HFFc6 (cell line): Measurements from ENCODE around the gene ASS1. TPM values are rescaled to one million over a fixed set of nuclear protein-coding genes. Genes with fewer than 3 reads are reported as not detected.

ENCODE experiments used
- DNase-seq: peaks from one replicate; pipeline ENCODE4 v3.0.0-alpha.2; 2018
- H3K27ac Mint-ChIP-seq: 2 replicates; pipeline ENCODE4 v1.8.0; 2020; ENCODE audit warnings: mild to moderate bottlenecking, mixed read lengths
- H3K27me3 Mint-ChIP-seq: 2 replicates; pipeline ENCODE4 v1.8.0; 2021; ENCODE audit warnings: mild to moderate bottlenecking, moderate library complexity, mixed read lengths; ENCODE audit not compliant: insufficient read depth
- H3K36me3 Mint-ChIP-seq: 2 replicates; pipeline ENCODE4 v1.8.0; 2021; ENCODE audit warnings: low read depth, mixed read lengths
- H3K4me1 Mint-ChIP-seq: 2 replicates; pipeline ENCODE4 v1.8.0; 2020; ENCODE audit warnings: low read depth, mixed read lengths
- H3K4me3 Mint-ChIP-seq: 2 replicates; pipeline ENCODE4 v1.8.0; 2020; ENCODE audit warnings: mild to moderate bottlenecking, moderate library complexity, mixed read lengths
- H3K9me3 Mint-ChIP-seq: 2 replicates; pipeline ENCODE4 v1.8.0; 2020; ENCODE audit warnings: mild to moderate bottlenecking, mixed read lengths
- total RNA-seq, 6 experiments: library from RNA; stranded (reverse); fragmentation: NEBNext Ultra II Directional; extraction: Animal tissue kit (Norgen Biotek cat#: 25700); gene quantifications; 2 replicates in 1 of 6; 3 replicates in 5 of 6; pipeline ENCODE4 v1.2.3, GENCODE V29; 2021
- TF ChIP-seq, protein P1 (sequence below): fragments of 200-600 bp; sonication (generic); IDR thresholded peaks from 2 replicates; pipeline ENCODE4 v1.5.0; 2021; ENCODE audit warnings: antibody characterized with exemption, mild to moderate bottlenecking

Gene ASS1
- total RNA-seq, 6 experiments from 2014 or later = 48.6 to 103 (median 53.7) TPM

DNA sequence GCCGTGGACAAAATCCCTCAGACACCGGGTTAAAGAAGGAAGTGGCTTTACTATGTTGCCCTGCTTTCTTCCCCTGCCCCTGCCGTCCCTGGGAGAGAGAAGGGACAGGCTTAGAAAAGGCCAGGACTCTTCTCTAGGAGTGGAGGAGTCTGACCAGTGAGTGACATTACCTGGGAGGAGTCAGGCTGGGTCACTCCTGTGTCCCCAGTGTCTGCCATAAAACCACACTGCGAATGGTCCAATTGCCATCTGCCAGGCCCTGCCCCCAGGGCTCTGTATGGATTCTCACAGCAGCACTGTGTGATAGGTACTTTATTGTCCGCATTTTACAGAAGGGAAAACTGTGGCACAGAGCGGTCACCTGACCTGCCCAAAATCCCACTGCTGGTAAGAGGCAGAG, 103.3 kb downstream of the ASS1 start:
- TF ChIP-seq, protein P1, sequence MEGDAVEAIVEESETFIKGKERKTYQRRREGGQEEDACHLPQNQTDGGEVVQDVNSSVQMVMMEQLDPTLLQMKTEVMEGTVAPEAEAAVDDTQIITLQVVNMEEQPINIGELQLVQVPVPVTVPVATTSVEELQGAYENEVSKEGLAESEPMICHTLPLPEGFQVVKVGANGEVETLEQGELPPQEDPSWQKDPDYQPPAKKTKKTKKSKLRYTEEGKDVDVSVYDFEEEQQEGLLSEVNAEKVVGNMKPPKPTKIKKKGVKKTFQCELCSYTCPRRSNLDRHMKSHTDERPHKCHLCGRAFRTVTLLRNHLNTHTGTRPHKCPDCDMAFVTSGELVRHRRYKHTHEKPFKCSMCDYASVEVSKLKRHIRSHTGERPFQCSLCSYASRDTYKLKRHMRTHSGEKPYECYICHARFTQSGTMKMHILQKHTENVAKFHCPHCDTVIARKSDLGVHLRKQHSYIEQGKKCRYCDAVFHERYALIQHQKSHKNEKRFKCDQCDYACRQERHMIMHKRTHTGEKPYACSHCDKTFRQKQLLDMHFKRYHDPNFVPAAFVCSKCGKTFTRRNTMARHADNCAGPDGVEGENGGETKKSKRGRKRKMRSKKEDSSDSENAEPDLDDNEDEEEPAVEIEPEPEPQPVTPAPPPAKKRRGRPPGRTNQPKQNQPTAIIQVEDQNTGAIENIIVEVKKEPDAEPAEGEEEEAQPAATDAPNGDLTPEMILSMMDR = no peak
- H3K36me3 Mint-ChIP-seq = peaks cover 3% of the 10 kb centered on the region; the same call in 1 of the 2 replicates

DNA sequence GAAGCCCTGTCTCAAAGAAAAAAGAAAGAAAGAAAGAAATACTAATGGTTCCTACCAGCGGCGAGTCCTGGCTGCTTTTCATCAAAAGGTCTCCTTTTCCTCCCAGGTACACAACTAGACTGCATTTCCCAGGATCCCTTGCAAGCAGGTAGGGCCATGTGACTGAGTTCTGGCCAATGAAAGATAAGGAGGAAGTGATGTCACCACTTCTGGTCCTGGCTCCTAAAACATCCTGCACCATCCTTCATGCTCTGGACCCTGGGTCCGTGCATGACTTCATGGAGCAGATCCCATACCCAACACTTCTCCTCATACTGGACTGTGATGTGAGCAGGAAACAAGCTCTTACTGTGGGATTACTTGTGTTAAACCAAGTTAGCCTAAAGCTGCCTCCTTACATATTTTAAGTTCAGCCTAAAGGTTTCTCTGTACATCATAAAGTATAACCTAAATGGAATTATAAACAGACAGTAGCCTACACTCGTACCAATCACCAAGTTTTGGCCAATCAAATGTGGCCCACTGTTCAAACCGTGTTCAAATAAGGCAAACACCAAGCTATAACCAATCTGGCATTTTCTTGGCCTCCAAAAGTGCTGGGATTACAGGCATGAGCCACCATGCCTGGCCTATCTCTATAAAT, 104.5 kb downstream of the ASS1 start:
- Mint-ChIP-seq H3K4me3 (no peak overlapping the region), H3K4me1 (no peaks in the 10 kb centered on the region), H3K36me3 (peaks cover 3% of the 10 kb centered on the region; the same call in 1 of the 2 replicates), H3K27ac (no peak overlapping the region), H3K9me3 (peaks cover 9% of the 10 kb centered on the region), H3K27me3 (peaks cover 23% of the 10 kb centered on the region)
- TF ChIP-seq, protein P1 = no peak
- DNase-seq = no peak

More for the DNA sequence above, 103.3 kb downstream of the ASS1 start:
- Mint-ChIP-seq H3K27me3 (peaks cover 31% of the 10 kb centered on the region), H3K9me3 (peaks cover 9% of the 10 kb centered on the region), H3K4me1 (no peaks in the 10 kb centered on the region), H3K27ac (no peak overlapping the region), H3K4me3 (no peak overlapping the region)
- no peak for DNase-seq

Other genes starting within 250 kb of the ASS1 start
- under 1 TPM in 3 of 6 experiments, not detected in 3; under 0.01 to 0.05 (median 0.02) TPM for gene HMCN2, start 179.2 kb upstream of the ASS1 start, total RNA-seq
- 10 to 100 TPM; 60.6 to 65.9 (median 63.1) TPM for gene FUBP3, start 134.6 kb downstream of the ASS1 start, total RNA-seq
- gene PRDM12, start 219.6 kb downstream of the ASS1 start, total RNA-seq = under 1 TPM in 3 of 6 experiments, not detected in 3; 0.10 to 0.17 (median 0.12) TPM
- gene EXOSC2, start 248.8 kb downstream of the ASS1 start, total RNA-seq = 10 to 100 TPM; 27.8 to 36.7 (median 33.8) TPM